Body of pancreas (tissue), 4 donors: ENCODE results near the gene PUM2. TPM values are rescaled to one million over a fixed set of nuclear protein-coding genes. Genes with fewer than 3 reads are reported as not detected.

Source experiments
- ATAC-seq: fragments of 150-250 bp; one replicate; pipeline ENCODE4 v1.9.1; 2016
- DNase-seq, 4 donors: peaks; one replicate each; pipeline ENCODE4 v3.0.0-alpha.2; 2019
- H3K27ac ChIP-seq, 4 donors: fragments of 200-600 bp; sonication (generic); 1 replicate in 3 of 4; 2 replicates in 1 of 4; pipeline versions ENCODE4 v1.5.1 to v1.6.1; 2016 to 2019; ENCODE audit warnings: mild to moderate bottlenecking in 1 of 4, mixed read lengths in 1 of 4, moderate library complexity in 1 of 4
- H3K27me3 ChIP-seq, 2 donors: fragments of 200-600 bp; sonication (generic); one replicate each; pipeline ENCODE4 v1.6.0; 2016; ENCODE audit warnings: mild to moderate bottlenecking in 1 of 2
- H3K36me3 ChIP-seq, 2 donors: fragments of 200-600 bp; sonication (generic); replicated peaks in 1 of 2; 2 replicates each; pipeline ENCODE4 v1.5.1; 2016; ENCODE audit warnings: low read depth in 2 of 2; ENCODE audit not compliant: insufficient read depth in 1 of 2
- H3K4me1 ChIP-seq: fragments of 200-600 bp; sonication (generic); one replicate; pipeline ENCODE4 v1.6.0; 2016
- H3K4me3 ChIP-seq, 2 donors: fragments of 200-600 bp; sonication (generic); 1 replicate in 1 of 2; 2 replicates in 1 of 2; pipeline ENCODE4 v1.5.1; 2016 to 2019
- H3K9me3 ChIP-seq, 3 donors: fragments of 200-600 bp; sonication (generic); 1 replicate in 2 of 3; 2 replicates in 1 of 3; pipeline ENCODE4 v1.5.1; 2016
- POLR2A ChIP-seq, 3 donors: fragments of 450-650 bp; IDR thresholded peaks; one replicate each; pipeline ENCODE4 v1.6.1; 2016; ENCODE audit warnings: antibody characterized with exemption in 3 of 3, mild to moderate bottlenecking in 2 of 3
- WGBS, 2 donors: methylation state at CpG; one replicate each; pipeline ENCODE4 v1.1.5; 2017; 5-methylcytosine and 5-hydroxymethylcytosine counted together
- intact Hi-C: fragments of 100-400 bp; cut with DNase I; formaldehyde crosslinking; loops from one replicate; pipeline ENCODE4 v1.15.1; 2023
- total RNA-seq, 2 donors: library from RNA; depleted of rRNA; stranded (reverse); fragments of >200 nt; gene quantifications; one replicate each; pipeline ENCODE4 v1.1.0, GENCODE V29; 2016
- TF ChIP-seq, protein P1 (sequence below), 7 experiments: fragments of 450-650 bp in 4 of 7; fragments of 200-600 bp in 3 of 7; sonication (generic) in 3 of 7; IDR thresholded peaks; one replicate each; pipeline ENCODE4 v1.5.1; 2016 to 2019; ENCODE audit warnings: antibody characterized with exemption in 7 of 7

The PUM2 gene
- total RNA-seq, 2 donors from 2014 or later, result 25.7 to 43.3 TPM

DNA sequence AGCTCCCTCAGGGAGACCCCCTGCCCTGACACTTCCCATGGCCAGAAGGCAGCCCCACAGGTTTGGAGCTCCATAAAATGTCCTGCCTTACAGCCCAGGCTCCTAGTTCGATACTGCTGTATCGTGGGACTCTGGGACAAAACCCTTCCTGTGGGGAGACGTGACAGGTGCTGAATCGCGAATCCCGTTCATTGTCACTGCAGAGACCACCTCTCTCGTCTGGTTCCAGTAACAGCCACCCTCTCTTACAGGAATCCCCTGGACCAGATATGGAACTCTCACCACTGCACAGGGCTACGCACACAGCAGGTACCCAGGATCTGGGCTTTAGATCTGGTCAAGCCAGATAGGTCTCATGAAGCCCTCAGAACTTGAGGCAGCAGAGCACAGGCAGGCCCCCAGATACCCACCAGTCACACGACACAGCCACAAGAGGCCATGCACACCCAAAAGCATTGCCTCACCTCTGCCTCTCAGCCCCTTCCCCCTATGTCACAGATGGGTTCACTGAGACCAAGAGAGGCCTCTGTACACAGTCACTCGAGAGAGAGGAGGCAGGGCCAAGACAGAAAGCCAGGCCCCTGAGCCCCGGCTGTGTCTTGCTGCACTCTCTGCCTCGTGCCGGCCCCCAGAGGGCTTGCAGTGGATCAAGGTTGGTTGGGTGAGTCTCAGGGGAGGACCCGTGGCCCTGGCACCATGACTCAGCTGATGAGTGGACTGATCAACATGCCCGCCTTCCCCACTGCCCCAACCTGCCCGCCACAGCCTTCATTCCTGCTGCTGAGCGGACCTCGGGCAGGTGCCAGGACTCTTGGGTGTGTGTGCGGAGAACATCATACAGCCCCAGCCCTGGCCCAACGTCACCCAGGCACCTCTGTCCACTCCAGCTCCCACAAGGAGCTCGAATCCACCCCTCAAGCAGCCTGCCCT, 133.3 kb downstream of the PUM2 start:
- peak overlapping the region in 1 of 4 donors; percentile 4 for H3K27ac ChIP-seq
- 73 to 90% methylated on average over 3 to 21 of the region's 21 CpGs for WGBS, 2 donors

DNA sequence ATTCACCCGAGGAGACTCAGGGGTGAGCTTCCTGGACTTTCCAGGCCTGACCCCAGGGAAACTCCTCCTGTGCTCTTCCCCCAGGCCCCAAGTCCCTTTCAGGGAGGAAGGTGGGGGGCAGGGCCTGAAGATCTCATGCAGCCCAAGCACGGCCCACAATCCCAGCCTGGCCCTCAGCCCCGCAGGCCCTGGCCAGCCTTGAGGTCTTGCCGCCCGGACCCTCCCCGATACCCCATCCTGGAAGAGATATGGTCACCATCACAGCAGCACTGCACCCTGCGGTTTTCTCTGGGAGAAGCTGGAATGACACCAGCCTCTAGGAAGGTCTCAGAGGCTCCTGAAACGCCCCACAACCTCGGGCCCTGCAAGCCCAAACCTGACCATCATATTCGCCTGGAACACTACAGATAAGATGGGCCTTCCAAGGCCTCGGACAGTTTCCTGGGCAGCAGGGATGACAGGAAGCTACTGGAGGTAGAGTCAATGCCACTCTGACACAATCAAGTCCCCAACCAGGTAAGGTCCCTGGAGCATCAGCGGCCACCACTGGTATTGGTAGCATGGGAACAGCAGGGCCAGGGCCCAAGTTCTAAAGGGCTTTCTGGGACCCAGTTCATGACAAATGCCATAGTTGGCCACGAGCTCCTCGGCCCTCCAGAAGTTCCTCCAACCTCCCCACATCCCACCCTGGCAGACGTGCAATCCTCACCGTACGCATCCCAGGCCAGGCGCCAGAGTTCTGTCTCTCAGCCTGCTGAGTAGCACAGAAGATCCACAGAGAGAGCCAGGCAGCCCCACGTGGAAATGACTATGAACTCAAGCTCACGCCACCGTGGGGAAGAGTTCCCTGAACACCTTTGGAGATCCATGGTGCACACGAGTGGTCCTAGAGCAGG, 134.3 kb downstream of the PUM2 start:
- Histone ChIP-seq H3K9me3 (no peaks in the 10 kb centered on the region), H3K27me3 (no peaks in the 10 kb centered on the region), H3K4me1 (peaks cover 16% of the 10 kb centered on the region), H3K27ac (no peak overlapping the region), H3K4me3 (no peak overlapping the region), H3K36me3 (no peaks in the 10 kb centered on the region)
- ATAC-seq (no peak), DNase-seq (no peak)
- intact Hi-C loops, result no loop called here
- WGBS, 2 donors, result 87 to 89% methylated on average over 10 to 22 of the region's 22 CpGs
- TF ChIP-seq, protein P1, sequence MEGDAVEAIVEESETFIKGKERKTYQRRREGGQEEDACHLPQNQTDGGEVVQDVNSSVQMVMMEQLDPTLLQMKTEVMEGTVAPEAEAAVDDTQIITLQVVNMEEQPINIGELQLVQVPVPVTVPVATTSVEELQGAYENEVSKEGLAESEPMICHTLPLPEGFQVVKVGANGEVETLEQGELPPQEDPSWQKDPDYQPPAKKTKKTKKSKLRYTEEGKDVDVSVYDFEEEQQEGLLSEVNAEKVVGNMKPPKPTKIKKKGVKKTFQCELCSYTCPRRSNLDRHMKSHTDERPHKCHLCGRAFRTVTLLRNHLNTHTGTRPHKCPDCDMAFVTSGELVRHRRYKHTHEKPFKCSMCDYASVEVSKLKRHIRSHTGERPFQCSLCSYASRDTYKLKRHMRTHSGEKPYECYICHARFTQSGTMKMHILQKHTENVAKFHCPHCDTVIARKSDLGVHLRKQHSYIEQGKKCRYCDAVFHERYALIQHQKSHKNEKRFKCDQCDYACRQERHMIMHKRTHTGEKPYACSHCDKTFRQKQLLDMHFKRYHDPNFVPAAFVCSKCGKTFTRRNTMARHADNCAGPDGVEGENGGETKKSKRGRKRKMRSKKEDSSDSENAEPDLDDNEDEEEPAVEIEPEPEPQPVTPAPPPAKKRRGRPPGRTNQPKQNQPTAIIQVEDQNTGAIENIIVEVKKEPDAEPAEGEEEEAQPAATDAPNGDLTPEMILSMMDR (IDR thresholded peaks at IDR 0.05), result no peak

More for the DNA sequence above, 133.3 kb downstream of the PUM2 start:
- H3K36me3 ChIP-seq, result no peaks in the 10 kb centered on the region
- no peak for ATAC-seq
- intact Hi-C loops, result no loop called here
- H3K9me3 ChIP-seq, result no peaks in the 10 kb centered on the region
- H3K4me3 ChIP-seq, result no peak overlapping the region
- no peak for DNase-seq
- H3K4me1 ChIP-seq, result peaks cover 24% of the 10 kb centered on the region
- H3K27me3 ChIP-seq, result no peaks in the 10 kb centered on the region
- no peak for TF ChIP-seq POLR2A (IDR thresholded peaks at IDR 0.05)
- TF ChIP-seq, protein P1 (IDR thresholded peaks at IDR 0.05), result no peak

DNA sequence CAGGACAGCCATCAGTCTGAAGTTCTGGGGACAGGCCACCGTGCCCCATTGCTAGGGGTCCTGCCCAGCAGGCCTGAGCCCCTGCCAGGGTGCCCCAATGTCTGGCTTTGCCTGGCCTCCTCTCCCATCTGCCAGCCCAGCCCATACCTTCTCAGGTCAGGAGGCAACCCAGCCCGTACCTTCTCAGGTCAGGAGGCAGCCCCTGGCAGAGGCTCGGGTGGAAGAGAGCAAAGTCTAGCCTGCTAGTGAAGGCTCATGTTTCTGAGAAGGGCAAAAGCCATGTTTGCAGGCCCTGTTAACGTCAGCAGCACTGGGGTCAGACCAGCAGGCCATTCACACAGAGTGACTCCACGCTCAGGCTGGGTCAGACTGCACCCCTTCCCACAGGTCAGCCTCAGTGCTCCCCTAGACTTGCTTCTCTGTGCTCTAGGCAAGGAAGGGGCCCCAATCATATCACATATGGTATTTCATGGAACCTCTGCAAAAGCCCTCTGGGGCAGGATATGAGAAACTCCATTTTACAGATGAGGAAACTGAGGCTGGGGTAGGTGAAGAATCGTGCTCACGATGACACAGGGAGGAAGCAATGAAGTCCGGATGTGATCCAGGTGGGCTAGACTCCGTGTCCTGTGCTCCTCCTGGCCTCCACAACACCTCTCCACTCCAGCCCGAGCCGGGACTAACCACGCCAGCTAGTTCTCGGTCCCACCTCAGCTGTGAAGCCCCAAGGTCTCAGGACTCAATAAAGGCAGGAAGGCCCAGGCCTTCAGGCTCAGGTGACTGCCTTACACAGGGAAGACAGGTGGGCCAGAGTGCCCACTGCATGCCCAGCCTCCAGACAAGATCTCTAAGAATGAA, 135.2 kb downstream of the PUM2 start:
- TF ChIP-seq, protein P1 (IDR thresholded peaks at IDR 0.05), result no peak
- TF ChIP-seq POLR2A (IDR thresholded peaks at IDR 0.05), result no peak
- H3K9me3 ChIP-seq, result no peaks in the 10 kb centered on the region
- intact Hi-C loops, result no loop called here
- no peaks in the 10 kb centered on the region for H3K27me3 ChIP-seq
- no peak overlapping the region for H3K4me3 ChIP-seq
- H3K4me1 ChIP-seq, result peaks cover 16% of the 10 kb centered on the region
- ATAC-seq, result no peak
- WGBS, 2 donors, result 83 to 95% methylated on average over 10 to 13 of the region's 13 CpGs
- H3K36me3 ChIP-seq, result no peaks in the 10 kb centered on the region
- DNase-seq, result no peak
- peak overlapping the region in 1 of 4 donors; percentile 65 for H3K27ac ChIP-seq

DNA sequence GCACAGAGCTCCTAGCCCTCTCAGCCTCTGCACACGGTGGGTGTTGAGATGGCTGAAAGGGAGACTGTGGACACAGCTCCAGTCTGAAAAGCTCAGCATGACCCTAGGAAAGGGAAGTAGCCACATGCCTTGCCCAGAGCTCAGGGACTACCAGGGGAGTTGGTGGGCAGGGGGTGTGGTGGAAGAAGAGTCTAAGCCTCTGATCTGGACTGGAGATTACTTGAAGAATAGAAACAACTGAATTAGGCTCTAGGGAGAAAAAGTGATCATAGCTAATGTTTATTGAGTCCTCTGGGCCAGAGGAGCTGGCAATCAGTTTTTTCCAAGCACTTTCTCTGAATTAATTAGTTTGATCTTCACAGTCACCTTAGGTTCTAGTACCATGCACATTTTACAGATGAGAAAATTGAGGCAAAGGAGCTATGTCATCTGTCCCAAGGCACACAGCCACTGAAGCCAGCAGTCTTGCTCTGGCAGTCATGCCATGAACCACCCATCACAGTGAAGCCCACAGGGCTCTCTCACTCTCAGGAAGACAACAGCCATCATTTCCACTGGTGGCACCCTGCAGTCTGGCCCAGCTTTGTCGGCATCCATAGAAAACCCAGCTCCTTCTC, 136.0 kb downstream of the PUM2 start:
- no peaks in the 10 kb centered on the region for H3K9me3 ChIP-seq
- H3K27me3 ChIP-seq, result no peaks in the 10 kb centered on the region
- H3K27ac ChIP-seq, result peak overlapping the region in 2 of 4 donors; percentile 49 to 65
- no peak overlapping the region for H3K4me3 ChIP-seq
- DNase-seq, result no peak
- intact Hi-C loops, result no loop called here
- 46 to 100% methylated on average over 1 of the region's 2 CpGs for WGBS, 2 donors
- TF ChIP-seq, protein P1 (IDR thresholded peaks at IDR 0.05), result no peak
- no peak for TF ChIP-seq POLR2A (IDR thresholded peaks at IDR 0.05)
- no peaks in the 10 kb centered on the region for H3K36me3 ChIP-seq
- no peak for ATAC-seq
- peaks cover 16% of the 10 kb centered on the region for H3K4me1 ChIP-seq
